ENCODE results near the gene COL5A3.

GRCh38 chr19:9937001-9937411 lies 73.3 kb downstream of the COL5A3 start:
- TF ChIP-seq CTCF (conservative IDR thresholded peaks at IDR 0.05; ENCODE audit: low read depth, low read length) (no peak), EZH2 (IDR thresholded peaks at IDR 0.05; ENCODE audit: low read length, unreplicated experiment) (no peak), EZH2phosphoT487 (IDR thresholded peaks at IDR 0.05; ENCODE audit: borderline replicate concordance, low read length) (no peak)
